Kidney epithelial cell (primary cell): Measurements from ENCODE around the gene CDPF1. TPM values are rescaled to one million over a fixed set of nuclear protein-coding genes. Genes with fewer than 3 reads are reported as not detected.

Experiments used
- DNase-seq: peaks from one replicate; pipeline ENCODE4 v3.0.0-alpha.2; 2010; ENCODE audit warnings: low read depth
- H3K27me3 ChIP-seq: 2 replicates; pipeline ENCODE4 v1.6.0; 2011; ENCODE audit warnings: low read length; ENCODE audit not compliant: control insufficient read depth, insufficient read depth
- H3K36me3 ChIP-seq: 2 replicates; pipeline ENCODE4 v1.5.1; 2011; ENCODE audit warnings: low read length; ENCODE audit not compliant: control insufficient read depth, insufficient read depth
- H3K4me3 ChIP-seq: 2 replicates; pipeline ENCODE4 v1.5.1; 2011; ENCODE audit warnings: low read depth, mild to moderate bottlenecking, control low read depth, low read length
- CTCF ChIP-seq: IDR thresholded peaks from 2 replicates; pipeline ENCODE4 v1.5.1; 2011; ENCODE audit warnings: mild to moderate bottlenecking, moderate library complexity, low read length, control low read depth, inconsistent platforms; ENCODE audit not compliant: insufficient read depth, poor library complexity, severe bottlenecking
- total RNA-seq: library from RNA; depleted of rRNA; stranded (reverse); fragments of >200 nt; gene quantifications from 2 replicates; pipeline ENCODE4 v1.2.3, GENCODE V29; 2015

Gene CDPF1
- total RNA-seq, 1 donor from 2014 or later = 27.9 TPM

- no peaks in the 10 kb centered on the region for H3K27me3 ChIP-seq
- DNase-seq = no peak
- no peak overlapping the region for H3K4me3 ChIP-seq
- H3K36me3 ChIP-seq = no peaks in the 10 kb centered on the region
- TF ChIP-seq CTCF = no peak
Observed at GRCh38 chr22:46224044-46224897, 25.8 kb downstream of the CDPF1 start.

GRCh38 chr22:46220921-46221320 lies 29.2 kb downstream of the CDPF1 start:
- no peaks in the 10 kb centered on the region for H3K27me3 ChIP-seq
- H3K4me3 ChIP-seq = no peak overlapping the region
- TF ChIP-seq CTCF = no peak
- no peaks in the 10 kb centered on the region for H3K36me3 ChIP-seq
- no peak for DNase-seq

GRCh38 chr22:46219636-46220035 lies 30.5 kb downstream of the CDPF1 start:
- Histone ChIP-seq H3K27me3 (no peaks in the 10 kb centered on the region), H3K4me3 (no peak overlapping the region), H3K36me3 (no peaks in the 10 kb centered on the region)
- no peak for TF ChIP-seq CTCF
- no peak for DNase-seq

- H3K36me3 ChIP-seq = no peaks in the 10 kb centered on the region
- H3K4me3 ChIP-seq = no peak overlapping the region
- no peaks in the 10 kb centered on the region for H3K27me3 ChIP-seq
- no peak for DNase-seq
- no peak for TF ChIP-seq CTCF
Observed at GRCh38 chr22:46214616-46215015, 35.5 kb downstream of the CDPF1 start.

- no peak for DNase-seq
- Histone ChIP-seq H3K4me3 (no peak overlapping the region), H3K27me3 (no peaks in the 10 kb centered on the region), H3K36me3 (no peaks in the 10 kb centered on the region)
- TF ChIP-seq CTCF = no peak
Observed at GRCh38 chr22:46214149-46214548, 35.9 kb downstream of the CDPF1 start.

GRCh38 chr22:46213052-46213451 lies 37.0 kb downstream of the CDPF1 start:
- no peaks in the 10 kb centered on the region for H3K27me3 ChIP-seq
- no peak overlapping the region for H3K4me3 ChIP-seq
- no peaks in the 10 kb centered on the region for H3K36me3 ChIP-seq
- no peak for TF ChIP-seq CTCF
- DNase-seq = no peak
